ENCODE measurements around the gene TMEM150C. TPM values are rescaled to one million over a fixed set of nuclear protein-coding genes. Genes with fewer than 3 reads are reported as not detected.
"Not testable (repeated sequence)": the region's sequence is repeated elsewhere in the genome, so short reads cannot be mapped to it uniquely, and the experiment has no call there.

The TMEM150C gene
- total RNA-seq, 1 donor from 2014 or later: 90.0 TPM

GRCh38 chr4:82569076-82569475 lies 7.3 kb upstream of the TMEM150C start:
- no peak for DNase-seq

GRCh38 chr4:82567444-82567843 lies 5.7 kb upstream of the TMEM150C start:
- DNase-seq: no peak

GRCh38 chr4:82562564-82562854 lies 721 bp upstream of the TMEM150C start:
- no peak for DNase-seq

GRCh38 chr4:82560853-82561785 lies 669 bp downstream of the TMEM150C start:
- no peak for DNase-seq

- no peak for DNase-seq
Observed at GRCh38 chr4:82559735-82560120, 2.1 kb downstream of the TMEM150C start.

- not testable (repeated sequence) for DNase-seq
Observed at GRCh38 chr4:82559090-82559734, 2.6 kb downstream of the TMEM150C start.

- no peak for DNase-seq
Observed at GRCh38 chr4:82555276-82555675, 6.5 kb downstream of the TMEM150C start.

GRCh38 chr4:82553020-82553419 lies 8.8 kb downstream of the TMEM150C start:
- no peak for DNase-seq

- DNase-seq: no peak
Observed at GRCh38 chr4:82551734-82552133, 10.1 kb downstream of the TMEM150C start.

- DNase-seq: not testable (repeated sequence)
Observed at GRCh38 chr4:82547850-82548249, 13.9 kb downstream of the TMEM150C start.

GRCh38 chr4:82543131-82543530 lies 18.7 kb downstream of the TMEM150C start:
- no peak for DNase-seq

- no peak for DNase-seq
Observed at GRCh38 chr4:82542642-82543041, 19.1 kb downstream of the TMEM150C start.

- DNase-seq: no peak
Observed at GRCh38 chr4:82529322-82529721, 32.5 kb downstream of the TMEM150C start.

- no peak for DNase-seq
Observed at GRCh38 chr4:82528868-82529267, 32.9 kb downstream of the TMEM150C start.

- DNase-seq: no peak
Observed at GRCh38 chr4:82528074-82528473, 33.7 kb downstream of the TMEM150C start.

GRCh38 chr4:82525307-82525911 lies 36.4 kb downstream of the TMEM150C start:
- no peak for DNase-seq

GRCh38 chr4:82524570-82525152 lies 37.1 kb downstream of the TMEM150C start:
- no peak for DNase-seq

GRCh38 chr4:82523179-82523578 lies 38.6 kb downstream of the TMEM150C start:
- DNase-seq: no peak

- DNase-seq: no peak
Observed at GRCh38 chr4:82522472-82522871, 39.3 kb downstream of the TMEM150C start.

- DNase-seq: no peak
Observed at GRCh38 chr4:82521283-82521682, 40.5 kb downstream of the TMEM150C start.

GRCh38 chr4:82519776-82520175 lies 42.0 kb downstream of the TMEM150C start:
- DNase-seq: no peak

GRCh38 chr4:82519072-82519471 lies 42.7 kb downstream of the TMEM150C start:
- no peak for DNase-seq

GRCh38 chr4:82517043-82517442 lies 44.7 kb downstream of the TMEM150C start:
- no peak for DNase-seq

Data from occipital lobe (tissue), 2 donors.